ENCODE results near the gene EPHB1.

- no peak for TF ChIP-seq POLR2A (IDR thresholded peaks at IDR 0.05; ENCODE audit: low read depth, low read length)
- no peak for TF ChIP-seq CTCF (IDR thresholded peaks at IDR 0.05; ENCODE audit: extremely low read depth in 1 of 2, insufficient read depth in 1 of 2, low read depth in 1 of 2, low read length in 2 of 2)
- no peak for TF ChIP-seq EZH2 (IDR thresholded peaks at IDR 0.05; ENCODE audit: borderline replicate concordance, low read depth, low read length, severe bottlenecking)
- no peak for TF ChIP-seq MAX (IDR thresholded peaks at IDR 0.05; ENCODE audit: insufficient read depth, insufficient read length)
- no peak for TF ChIP-seq JUN (IDR thresholded peaks at IDR 0.05; ENCODE audit: borderline replicate concordance, insufficient read depth, insufficient read length, low read depth)
- no peak for TF ChIP-seq POLR2AphosphoS5 (IDR thresholded peaks at IDR 0.05; ENCODE audit: insufficient read depth, low read depth, low read length)
Observed at GRCh38 chr3:134824791-134825190, 29.7 kb downstream of the EPHB1 start.
